ENCODE data around the gene NFASC.

NFASC gene
- 0 reads per million in 2 donors for total RNA-seq

- DNase-seq, result no peak
Measured at GRCh38 chr1:204870160-204870912, at the start of gene NFASC. Gene NFASC, plus strand, starts transcription at chr1:204870862. Its CDS starts 73,454 bp downstream, at chr1:204944316.

- no peak for DNase-seq
Measured at GRCh38 chr1:204821476-204821875, 49.2 kb upstream of the NFASC start.

GRCh38 chr1:204821924-204822323, 48.7 kb upstream of the NFASC start:
- no peak for DNase-seq

GRCh38 chr1:204826970-204827369, 43.7 kb upstream of the NFASC start:
- DNase-seq, result no peak

GRCh38 chr1:204828352-204828850, 42.3 kb upstream of the NFASC start:
- DNase-seq, result no peak

- no peak for DNase-seq
Measured at GRCh38 chr1:204829133-204829825, 41.4 kb upstream of the NFASC start.

- DNase-seq, result no peak
Measured at GRCh38 chr1:204830747-204831146, 39.9 kb upstream of the NFASC start.

GRCh38 chr1:204831186-204831585, 39.5 kb upstream of the NFASC start:
- no peak for DNase-seq

GRCh38 chr1:204834336-204834735, 36.3 kb upstream of the NFASC start:
- no peak for DNase-seq

- no peak for DNase-seq
Measured at GRCh38 chr1:204834752-204835151, 35.9 kb upstream of the NFASC start.

- no peak for DNase-seq
Measured at GRCh38 chr1:204835737-204836136, 34.9 kb upstream of the NFASC start.

- no peak for DNase-seq
Measured at GRCh38 chr1:204836856-204837255, 33.8 kb upstream of the NFASC start.

- DNase-seq, result peak; percentile 4
Measured at GRCh38 chr1:204837440-204838084, 33.1 kb upstream of the NFASC start.

GRCh38 chr1:204841316-204841715, 29.3 kb upstream of the NFASC start:
- DNase-seq, result no peak

GRCh38 chr1:204841798-204842197, 28.9 kb upstream of the NFASC start:
- no peak for DNase-seq

- DNase-seq, result no peak
Measured at GRCh38 chr1:204842369-204842768, 28.3 kb upstream of the NFASC start.

GRCh38 chr1:204842892-204843291, 27.8 kb upstream of the NFASC start:
- no peak for DNase-seq

GRCh38 chr1:204846546-204846945, 24.1 kb upstream of the NFASC start:
- DNase-seq, result no peak

GRCh38 chr1:204848579-204848978, 22.1 kb upstream of the NFASC start:
- DNase-seq, result no peak

GRCh38 chr1:204852854-204853253, 17.8 kb upstream of the NFASC start:
- no peak for DNase-seq

GRCh38 chr1:204853436-204853835, 17.2 kb upstream of the NFASC start:
- no peak for DNase-seq

GRCh38 chr1:204854286-204854685, 16.4 kb upstream of the NFASC start:
- DNase-seq, result no peak

GRCh38 chr1:204858363-204858821, 12.3 kb upstream of the NFASC start:
- DNase-seq, result no peak

All from T-helper 9 cell (primary cell).